Tibial artery (tissue), 4 donors: ENCODE results near the gene QARS1.

Experiments used
- DNase-seq, 2 donors: peaks; one replicate each; pipeline ENCODE4 v3.0.0-alpha.2; 2019
- H3K27ac ChIP-seq, 2 donors: fragments of 200-600 bp; sonication (generic) in 1 of 2; 1 replicate in 1 of 2; 2 replicates in 1 of 2; pipeline ENCODE4 v1.5.1; 2018 to 2019; ENCODE audit warnings: mild to moderate bottlenecking in 1 of 2
- H3K27me3 ChIP-seq, 2 donors: fragments of 200-600 bp; sonication (generic) in 1 of 2; one replicate each; pipeline versions ENCODE4 v1.5.1 to v1.6.0; 2016 to 2019
- H3K36me3 ChIP-seq, 3 donors: fragments of 200-600 bp; sonication (generic) in 2 of 3; one replicate each; pipeline ENCODE4 v1.5.1; 2016 to 2019; ENCODE audit warnings: mild to moderate bottlenecking in 2 of 3
- H3K4me1 ChIP-seq, 4 donors: fragments of 200-600 bp; sonication (generic) in 2 of 4; 1 replicate in 3 of 4; 2 replicates in 1 of 4; pipeline ENCODE4 v1.5.1; 2016 to 2019
- H3K4me3 ChIP-seq, 2 donors: fragments of 200-600 bp; sonication (generic) in 1 of 2; 1 replicate in 1 of 2; 2 replicates in 1 of 2; pipeline ENCODE4 v1.5.1; 2018 to 2019; ENCODE audit warnings: mild to moderate bottlenecking in 2 of 2
- H3K9me3 ChIP-seq, 3 donors: fragments of 200-600 bp; sonication (generic) in 1 of 3; one replicate each; pipeline ENCODE4 v1.5.1; 2016 to 2019
- intact Hi-C: fragments of 100-400 bp; cut with DNase I; formaldehyde crosslinking; loops from one replicate; pipeline ENCODE4 v1.15.0; 2023; ENCODE audit warnings: low total_unique reads
- TF ChIP-seq, protein P1 (sequence below), 2 experiments: fragments of 200-600 bp in 1 of 2; fragments of 450-650 bp in 1 of 2; IDR thresholded peaks; one replicate each; pipeline ENCODE4 v1.5.1; 2017 to 2019; ENCODE audit warnings: antibody characterized with exemption in 2 of 2, mild to moderate bottlenecking in 1 of 2, moderate library complexity in 1 of 2

The QARS1 gene

DNA sequence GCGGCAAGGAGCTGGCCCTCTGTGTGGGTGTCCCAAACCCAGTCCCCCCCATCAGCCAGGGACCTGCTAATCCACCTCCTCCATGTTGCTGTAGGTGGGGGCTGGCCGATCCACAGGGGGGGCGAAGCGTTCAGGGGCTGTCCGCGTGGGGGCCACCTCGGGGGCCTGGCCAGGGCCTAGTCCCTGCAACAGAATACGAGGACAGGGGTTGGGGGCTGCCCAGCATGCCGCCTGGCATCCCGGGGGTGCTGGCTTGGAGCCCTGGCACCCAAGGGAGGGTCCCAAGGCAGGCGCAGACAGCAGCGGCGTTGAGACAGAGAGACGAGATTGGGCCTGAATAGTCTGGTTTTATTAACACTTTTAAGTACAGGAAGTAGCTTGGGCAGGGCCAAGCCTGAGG lies 3.8 kb upstream of the QARS1 start:
- Histone ChIP-seq H3K4me1 (peaks cover 0 to 21% (median 19%) of the 10 kb centered on the region in 4 donors), H3K9me3 (no peaks in the 10 kb centered on the region), H3K27me3 (no peaks in the 10 kb centered on the region), H3K4me3 (no peak overlapping the region), H3K27ac (no peak overlapping the region), H3K36me3 (peaks cover 51 to 62% (median 56%) of the 10 kb centered on the region in 3 donors)
- intact Hi-C loops, result no loop called here
- TF ChIP-seq, protein P1, sequence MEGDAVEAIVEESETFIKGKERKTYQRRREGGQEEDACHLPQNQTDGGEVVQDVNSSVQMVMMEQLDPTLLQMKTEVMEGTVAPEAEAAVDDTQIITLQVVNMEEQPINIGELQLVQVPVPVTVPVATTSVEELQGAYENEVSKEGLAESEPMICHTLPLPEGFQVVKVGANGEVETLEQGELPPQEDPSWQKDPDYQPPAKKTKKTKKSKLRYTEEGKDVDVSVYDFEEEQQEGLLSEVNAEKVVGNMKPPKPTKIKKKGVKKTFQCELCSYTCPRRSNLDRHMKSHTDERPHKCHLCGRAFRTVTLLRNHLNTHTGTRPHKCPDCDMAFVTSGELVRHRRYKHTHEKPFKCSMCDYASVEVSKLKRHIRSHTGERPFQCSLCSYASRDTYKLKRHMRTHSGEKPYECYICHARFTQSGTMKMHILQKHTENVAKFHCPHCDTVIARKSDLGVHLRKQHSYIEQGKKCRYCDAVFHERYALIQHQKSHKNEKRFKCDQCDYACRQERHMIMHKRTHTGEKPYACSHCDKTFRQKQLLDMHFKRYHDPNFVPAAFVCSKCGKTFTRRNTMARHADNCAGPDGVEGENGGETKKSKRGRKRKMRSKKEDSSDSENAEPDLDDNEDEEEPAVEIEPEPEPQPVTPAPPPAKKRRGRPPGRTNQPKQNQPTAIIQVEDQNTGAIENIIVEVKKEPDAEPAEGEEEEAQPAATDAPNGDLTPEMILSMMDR (IDR thresholded peaks at IDR 0.05), result no peak
- DNase-seq, result no peak

DNA sequence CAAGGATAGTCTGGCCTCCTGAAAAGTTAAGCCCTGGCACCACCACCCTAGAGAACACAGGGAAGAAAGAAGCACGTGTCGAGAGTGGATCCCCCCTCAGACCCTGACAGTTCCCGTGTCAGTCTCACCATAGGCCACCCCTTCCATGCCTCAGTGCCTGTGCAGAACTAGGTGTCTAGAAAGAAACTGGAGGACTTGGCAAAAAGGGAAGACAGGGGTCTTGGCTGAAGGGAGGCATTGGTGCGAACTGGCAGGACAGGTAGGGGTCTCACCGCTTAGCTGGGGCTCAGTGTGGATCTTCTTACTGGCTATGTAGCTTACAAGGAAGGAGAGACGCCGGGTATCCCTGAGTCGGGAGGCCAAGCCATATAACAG lies 518 bp downstream of the QARS1 start:
- intact Hi-C loops, result no loop called here
- no peak for DNase-seq
- H3K36me3 ChIP-seq, result peaks cover 36 to 61% (median 49%) of the 10 kb centered on the region in 3 donors
- H3K4me3 ChIP-seq, result peak overlapping the region; percentile 85 to 96
- no peaks in the 10 kb centered on the region for H3K9me3 ChIP-seq
- no peaks in the 10 kb centered on the region for H3K27me3 ChIP-seq
- TF ChIP-seq, protein P1 (IDR thresholded peaks at IDR 0.05), result no peak
- H3K27ac ChIP-seq, result peak overlapping the region; percentile 86
- H3K4me1 ChIP-seq, result peaks cover 0 to 26% (median 21%) of the 10 kb centered on the region in 4 donors

DNA sequence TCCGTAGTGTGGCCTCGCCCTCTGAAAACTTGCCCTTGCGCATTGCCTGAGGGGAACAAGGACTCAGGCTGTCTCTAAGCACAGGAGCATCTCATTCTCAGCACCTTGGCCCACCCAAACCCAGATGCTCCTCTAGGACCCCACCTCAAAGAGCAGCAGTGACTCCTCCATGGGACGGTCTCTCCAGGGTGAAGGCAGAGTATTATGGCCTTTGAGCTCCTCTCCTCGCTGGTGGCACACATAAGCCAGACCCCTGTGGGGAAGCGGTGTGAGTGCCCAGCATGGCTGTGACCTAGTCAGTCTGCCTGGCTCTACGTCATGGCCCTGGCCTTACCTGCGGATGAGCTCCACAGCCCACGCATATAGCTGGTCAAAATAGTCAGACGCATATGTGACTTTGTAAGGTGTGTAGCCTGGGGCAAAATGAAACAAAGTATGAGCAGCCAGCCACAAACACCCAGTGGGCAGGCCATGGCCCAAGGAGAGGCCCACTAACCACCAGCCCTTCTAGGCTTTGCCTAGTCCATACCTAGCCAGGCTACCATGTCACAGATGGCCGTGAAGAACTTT lies 4.4 kb downstream of the QARS1 start:
- no peaks in the 10 kb centered on the region for H3K9me3 ChIP-seq

DNA sequence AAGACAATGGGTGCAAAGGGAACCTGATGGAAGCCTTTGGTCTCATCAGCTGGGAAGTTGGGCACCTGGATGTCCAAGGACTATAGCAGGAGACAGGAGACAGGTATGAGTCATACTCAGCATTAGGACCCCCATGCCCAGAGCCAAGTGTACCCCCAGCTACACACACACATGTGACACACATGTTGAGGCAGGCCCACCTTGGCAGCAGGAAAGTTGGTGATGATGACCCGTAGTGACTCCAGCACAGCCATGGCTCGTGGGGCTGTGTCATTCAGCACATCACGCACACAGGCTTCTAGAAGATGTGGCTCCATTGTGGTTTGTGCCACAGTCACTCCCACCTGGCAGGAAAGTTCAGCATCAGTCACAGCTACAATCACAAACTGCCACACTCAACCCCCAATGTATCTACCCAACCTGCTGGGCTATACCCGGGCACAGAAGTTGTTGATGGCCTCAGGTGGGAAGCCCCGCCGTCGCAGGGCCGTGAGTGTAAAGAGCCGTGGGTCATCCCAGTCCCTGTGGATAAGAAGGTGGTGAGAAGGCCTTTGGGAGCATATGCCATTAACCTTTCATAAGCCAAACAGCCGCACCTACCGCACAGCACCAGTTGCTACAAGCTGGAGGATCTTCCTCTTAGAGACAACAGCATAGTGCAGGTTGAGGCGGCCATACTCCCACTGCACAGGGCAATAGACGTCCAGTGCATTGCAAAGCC lies 5.5 kb downstream of the QARS1 start:
- Histone ChIP-seq H3K4me1 (peaks cover 0 to 21% (median 18%) of the 10 kb centered on the region in 4 donors), H3K4me3 (no peak overlapping the region), H3K27ac (no peak overlapping the region), H3K27me3 (no peaks in the 10 kb centered on the region), H3K36me3 (peaks cover 46 to 75% (median 51%) of the 10 kb centered on the region in 3 donors), H3K9me3 (no peaks in the 10 kb centered on the region)
- TF ChIP-seq, protein P1 (IDR thresholded peaks at IDR 0.05), result no peak
- intact Hi-C loops, result loop anchor here (5.0 kb wide), 1 partner anchor 33 kb away; the partner anchor contains the start of gene LAMB2
- DNase-seq, result no peak

More for the DNA sequence above, 4.4 kb downstream of the QARS1 start:
- peaks cover 46 to 75% (median 51%) of the 10 kb centered on the region in 3 donors for H3K36me3 ChIP-seq
- no peak overlapping the region for H3K4me3 ChIP-seq
- peaks cover 0 to 18% (median 14%) of the 10 kb centered on the region in 4 donors for H3K4me1 ChIP-seq
- intact Hi-C loops, result no loop called here
- no peak overlapping the region for H3K27ac ChIP-seq
- TF ChIP-seq, protein P1 (IDR thresholded peaks at IDR 0.05), result no peak
- no peak for DNase-seq
- no peaks in the 10 kb centered on the region for H3K27me3 ChIP-seq

DNA sequence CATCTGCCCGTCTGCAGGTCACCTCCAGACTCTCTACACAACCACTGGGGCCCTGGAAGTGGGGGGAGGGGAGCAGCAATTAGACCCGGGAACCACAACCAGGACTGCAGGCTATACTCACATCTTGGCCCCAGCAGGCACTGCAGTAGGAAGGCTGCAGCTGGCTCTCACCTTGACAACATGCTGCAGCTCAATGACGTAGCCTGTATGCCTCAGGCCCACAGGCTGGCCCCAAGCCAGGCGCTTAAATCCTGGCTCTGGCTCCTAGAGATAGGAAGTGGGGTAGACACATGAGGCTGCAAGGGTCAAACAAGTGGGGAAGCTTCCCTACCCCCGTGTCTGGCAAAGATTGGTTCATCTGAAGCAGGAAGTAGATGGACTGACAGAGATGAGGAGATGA lies 6.1 kb downstream of the QARS1 start:
- Histone ChIP-seq H3K9me3 (no peaks in the 10 kb centered on the region), H3K4me3 (no peak overlapping the region), H3K27me3 (no peaks in the 10 kb centered on the region), H3K36me3 (peaks cover 46 to 75% (median 51%) of the 10 kb centered on the region in 3 donors), H3K27ac (no peak overlapping the region), H3K4me1 (peaks cover 0 to 15% (median 12%) of the 10 kb centered on the region in 4 donors)
- no peak for DNase-seq
- TF ChIP-seq, protein P1 (IDR thresholded peaks at IDR 0.05), result no peak
- intact Hi-C loops, result loop anchor here (5.0 kb wide), 1 partner anchor 34 kb away; the partner anchor contains the start of gene LAMB2
